Endodermal cell (in vitro differentiated cells): Measurements from ENCODE around the gene CABP7. TPM values are rescaled to one million over a fixed set of nuclear protein-coding genes. Genes with fewer than 3 reads are reported as not detected.

ENCODE experiments used
- DNase-seq: peaks from one replicate; pipeline ENCODE4 v3.0.0-alpha.2; 2017
- H3K27ac ChIP-seq: 2 replicates; pipeline ENCODE4 v1.5.1; 2013; ENCODE audit warnings: mild to moderate bottlenecking, low read depth, low read length, moderate library complexity
- H3K27me3 ChIP-seq: 2 replicates; pipeline ENCODE4 v1.6.1; 2013; ENCODE audit warnings: mild to moderate bottlenecking, low read length, moderate library complexity; ENCODE audit not compliant: insufficient read depth, control insufficient read depth, poor library complexity, severe bottlenecking
- H3K36me3 ChIP-seq: 2 replicates; pipeline ENCODE4 v1.7.0; 2013; ENCODE audit warnings: mild to moderate bottlenecking, low read length, moderate library complexity; ENCODE audit not compliant: control insufficient read depth, insufficient read depth
- H3K4me1 ChIP-seq: one replicate; pipeline ENCODE4 v1.7.0; 2013; ENCODE audit warnings: low read length; ENCODE audit not compliant: control insufficient read depth, insufficient read depth
- H3K4me3 ChIP-seq: 2 replicates; pipeline ENCODE4 v1.5.1; 2013; ENCODE audit warnings: mild to moderate bottlenecking, low read length, moderate library complexity
- H3K9ac ChIP-seq: 2 replicates; pipeline ENCODE4 v1.6.1; 2013; ENCODE audit warnings: mild to moderate bottlenecking, low read length, moderate library complexity; ENCODE audit not compliant: poor library complexity, severe bottlenecking; ENCODE audit errors: extremely low read depth
- H3K9me3 ChIP-seq: 2 replicates; pipeline ENCODE4 v1.6.1; 2013; ENCODE audit warnings: mild to moderate bottlenecking, low read length, moderate library complexity; ENCODE audit not compliant: control insufficient read depth
- H3K27ac Mint-ChIP-seq: 2 replicates; pipeline ENCODE4 v1.8.0; 2020; ENCODE audit warnings: mixed read lengths
- H3K27me3 Mint-ChIP-seq: 2 replicates; pipeline ENCODE4 v1.8.0; 2021; ENCODE audit warnings: mild to moderate bottlenecking, mixed read lengths; ENCODE audit not compliant: insufficient read depth
- H3K36me3 Mint-ChIP-seq: 2 replicates; pipeline ENCODE4 v1.8.0; 2020; ENCODE audit warnings: low read depth, mixed read lengths
- H3K4me1 Mint-ChIP-seq: 2 replicates; pipeline ENCODE4 v1.8.0; 2020; ENCODE audit warnings: mixed read lengths
- H3K4me3 Mint-ChIP-seq: 2 replicates; pipeline ENCODE4 v1.8.0; 2020; ENCODE audit warnings: mild to moderate bottlenecking, moderate library complexity, mixed read lengths
- H3K9me3 Mint-ChIP-seq: 2 replicates; pipeline ENCODE4 v1.8.0; 2020; ENCODE audit warnings: mild to moderate bottlenecking, mixed read lengths
- WGBS, 2 experiments: methylation state at CpG; one replicate each; pipeline versions ENCODE4 v1.1.5 to v1.1.7; 2013; ENCODE audit warnings: missing lambda C conversion rate in 2 of 2, mixed read lengths in 1 of 2; ENCODE audit not compliant: insufficient coverage in 1 of 2, insufficient read length in 1 of 2; 5-methylcytosine and 5-hydroxymethylcytosine counted together
- total RNA-seq, 2 donors: library from RNA; stranded (reverse); fragmentation: NEBNext Ultra II Directional in 1 of 2; extraction: Animal tissue kit (Norgen Biotek cat#: 25700) in 1 of 2; gene quantifications; 2 replicates in 1 of 2; 3 replicates in 1 of 2; pipeline ENCODE4 v1.2.1, GENCODE V29; 2021
- TF ChIP-seq, protein P1 (sequence below): fragments of 200-600 bp; sonication (generic); conservative IDR thresholded peaks from 2 replicates; pipeline ENCODE4 v1.5.0; 2021; ENCODE audit warnings: antibody characterized with exemption, mild to moderate bottlenecking

Gene CABP7
- total RNA-seq, 2 donors from 2014 or later: 0.26 TPM; not detected in 1

DNA sequence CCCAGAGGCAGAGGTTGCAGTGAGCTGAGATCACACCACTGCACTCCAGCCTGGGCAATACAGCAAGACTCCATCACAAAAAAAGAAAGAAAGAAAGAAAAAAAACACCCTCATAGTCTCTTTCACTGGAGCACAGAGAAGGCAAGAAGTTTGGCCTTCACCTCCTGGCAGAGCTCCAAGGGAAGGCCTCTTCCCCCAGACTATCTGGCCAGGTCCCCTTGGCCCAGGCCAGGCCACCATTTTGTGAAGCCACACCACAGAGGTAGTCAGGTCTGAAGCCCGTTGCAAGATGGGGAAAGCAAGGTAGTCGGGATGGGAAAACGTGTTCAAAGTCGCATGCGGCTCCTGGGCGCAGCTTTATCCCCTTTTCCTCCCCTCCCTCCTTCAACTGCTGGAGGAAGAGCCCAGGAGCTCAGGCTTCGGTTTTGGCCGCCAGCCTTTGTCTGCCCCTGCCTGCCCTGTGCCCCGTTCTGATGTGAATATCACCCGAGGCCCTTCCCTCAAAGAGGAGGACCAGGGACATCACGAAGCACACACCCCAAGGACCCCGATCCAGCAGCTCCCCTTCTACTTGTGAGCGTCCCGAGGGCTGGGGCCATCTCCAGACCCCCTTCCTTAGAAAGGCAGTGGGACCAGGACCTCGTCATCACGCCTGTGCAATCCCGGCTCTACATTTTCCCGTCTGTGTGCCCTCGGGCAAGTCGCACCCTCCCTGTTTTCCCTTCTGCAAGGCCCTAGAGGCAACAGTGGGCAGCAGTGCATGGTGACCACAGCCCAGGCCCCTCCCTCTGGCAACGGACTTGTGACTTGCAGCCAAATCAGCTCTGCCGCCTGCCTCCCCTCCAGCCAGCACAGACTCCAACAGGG is 17.7 kb downstream of the CABP7 start:
- Histone ChIP-seq H3K9me3 (no peaks in the 10 kb centered on the region), H3K27me3 (no peaks in the 10 kb centered on the region), H3K4me1 (no peaks in the 10 kb centered on the region), H3K27ac (no peak overlapping the region), H3K4me3 (no peak overlapping the region), H3K36me3 (no peaks in the 10 kb centered on the region), H3K9ac (no peak overlapping the region)
- Mint-ChIP-seq H3K27ac (no peak overlapping the region), H3K27me3 (no peaks in the 10 kb centered on the region), H3K36me3 (peaks cover 9% of the 10 kb centered on the region), H3K9me3 (no peaks in the 10 kb centered on the region), H3K4me3 (no peak overlapping the region), H3K4me1 (peaks cover 8% of the 10 kb centered on the region)
- WGBS, 2 experiments: 91 to 94% methylated on average over 9 to 22 of the region's 22 CpGs
- no peak for DNase-seq
- TF ChIP-seq, protein P1, sequence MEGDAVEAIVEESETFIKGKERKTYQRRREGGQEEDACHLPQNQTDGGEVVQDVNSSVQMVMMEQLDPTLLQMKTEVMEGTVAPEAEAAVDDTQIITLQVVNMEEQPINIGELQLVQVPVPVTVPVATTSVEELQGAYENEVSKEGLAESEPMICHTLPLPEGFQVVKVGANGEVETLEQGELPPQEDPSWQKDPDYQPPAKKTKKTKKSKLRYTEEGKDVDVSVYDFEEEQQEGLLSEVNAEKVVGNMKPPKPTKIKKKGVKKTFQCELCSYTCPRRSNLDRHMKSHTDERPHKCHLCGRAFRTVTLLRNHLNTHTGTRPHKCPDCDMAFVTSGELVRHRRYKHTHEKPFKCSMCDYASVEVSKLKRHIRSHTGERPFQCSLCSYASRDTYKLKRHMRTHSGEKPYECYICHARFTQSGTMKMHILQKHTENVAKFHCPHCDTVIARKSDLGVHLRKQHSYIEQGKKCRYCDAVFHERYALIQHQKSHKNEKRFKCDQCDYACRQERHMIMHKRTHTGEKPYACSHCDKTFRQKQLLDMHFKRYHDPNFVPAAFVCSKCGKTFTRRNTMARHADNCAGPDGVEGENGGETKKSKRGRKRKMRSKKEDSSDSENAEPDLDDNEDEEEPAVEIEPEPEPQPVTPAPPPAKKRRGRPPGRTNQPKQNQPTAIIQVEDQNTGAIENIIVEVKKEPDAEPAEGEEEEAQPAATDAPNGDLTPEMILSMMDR: no peak

- TF ChIP-seq, protein P1: no peak
- Mint-ChIP-seq H3K9me3 (no peaks in the 10 kb centered on the region), H3K36me3 (peaks cover 9% of the 10 kb centered on the region), H3K4me1 (peaks cover 8% of the 10 kb centered on the region), H3K27me3 (no peaks in the 10 kb centered on the region), H3K27ac (no peak overlapping the region), H3K4me3 (no peak overlapping the region)
- WGBS, 2 experiments: 89 to 95% methylated on average over 9 to 15 of the region's 15 CpGs
- Histone ChIP-seq H3K36me3 (no peaks in the 10 kb centered on the region), H3K27ac (no peak overlapping the region), H3K9me3 (no peaks in the 10 kb centered on the region), H3K4me1 (no peaks in the 10 kb centered on the region), H3K4me3 (no peak overlapping the region), H3K9ac (no peak overlapping the region), H3K27me3 (no peaks in the 10 kb centered on the region)
- no peak for DNase-seq
Observed at GRCh38 chr22:29738118-29738815, 18.5 kb downstream of the CABP7 start.

DNA sequence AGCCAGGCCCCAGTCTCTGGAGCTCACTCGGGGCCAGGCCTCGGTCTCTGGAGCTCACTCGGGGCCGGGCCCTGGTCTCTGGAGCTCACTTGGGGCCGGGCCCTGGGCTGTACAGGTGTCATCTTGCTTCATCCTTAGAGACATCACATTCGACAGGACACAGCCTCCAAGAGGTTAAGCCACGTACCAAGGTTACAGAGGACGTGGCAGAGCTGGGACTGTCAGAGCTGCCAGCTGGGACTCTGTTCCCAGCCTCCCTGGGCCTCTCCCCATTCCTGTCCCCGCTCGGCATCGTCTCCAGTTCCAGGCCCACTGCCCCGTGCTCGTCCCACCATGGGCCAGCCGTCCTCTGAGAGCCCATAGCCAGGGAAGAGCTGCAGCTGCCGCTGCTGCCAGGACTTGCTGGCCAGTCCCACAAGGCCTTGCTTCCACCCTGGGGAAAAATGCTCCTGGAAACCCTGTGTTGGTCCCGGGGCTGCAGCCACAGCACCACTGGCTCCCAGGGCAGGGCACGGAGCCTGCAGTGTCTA is 19.6 kb downstream of the CABP7 start:
- Histone ChIP-seq H3K9me3 (no peaks in the 10 kb centered on the region), H3K4me1 (no peaks in the 10 kb centered on the region), H3K9ac (no peak overlapping the region), H3K36me3 (no peaks in the 10 kb centered on the region), H3K27ac (no peak overlapping the region), H3K4me3 (no peak overlapping the region), H3K27me3 (no peaks in the 10 kb centered on the region)
- TF ChIP-seq, protein P1: no peak
- H3K27ac Mint-ChIP-seq: no peak overlapping the region
- no peaks in the 10 kb centered on the region for H3K9me3 Mint-ChIP-seq
- H3K4me3 Mint-ChIP-seq: no peak overlapping the region
- no peaks in the 10 kb centered on the region for H3K27me3 Mint-ChIP-seq
- no peak for DNase-seq
- 96 to 98% methylated on average over 15 to 17 of the region's 17 CpGs for WGBS, 2 experiments
- H3K4me1 Mint-ChIP-seq: peaks cover 7% of the 10 kb centered on the region
- H3K36me3 Mint-ChIP-seq: peaks cover 9% of the 10 kb centered on the region
